DMS53 treated with DMSO at 0.1 percent for 48 hours (cell line): ENCODE data around the gene TBX4.
A peak's percentile ranks its signal among the peaks of the same experiment; 100 is the strongest.

Source experiments
- DNase-seq: peaks from one replicate; lab custom pipeline; 2025; ENCODE audit not compliant: unreplicated experiment; lab: John Stamatoyannopoulos, UW

TBX4 gene

DNA sequence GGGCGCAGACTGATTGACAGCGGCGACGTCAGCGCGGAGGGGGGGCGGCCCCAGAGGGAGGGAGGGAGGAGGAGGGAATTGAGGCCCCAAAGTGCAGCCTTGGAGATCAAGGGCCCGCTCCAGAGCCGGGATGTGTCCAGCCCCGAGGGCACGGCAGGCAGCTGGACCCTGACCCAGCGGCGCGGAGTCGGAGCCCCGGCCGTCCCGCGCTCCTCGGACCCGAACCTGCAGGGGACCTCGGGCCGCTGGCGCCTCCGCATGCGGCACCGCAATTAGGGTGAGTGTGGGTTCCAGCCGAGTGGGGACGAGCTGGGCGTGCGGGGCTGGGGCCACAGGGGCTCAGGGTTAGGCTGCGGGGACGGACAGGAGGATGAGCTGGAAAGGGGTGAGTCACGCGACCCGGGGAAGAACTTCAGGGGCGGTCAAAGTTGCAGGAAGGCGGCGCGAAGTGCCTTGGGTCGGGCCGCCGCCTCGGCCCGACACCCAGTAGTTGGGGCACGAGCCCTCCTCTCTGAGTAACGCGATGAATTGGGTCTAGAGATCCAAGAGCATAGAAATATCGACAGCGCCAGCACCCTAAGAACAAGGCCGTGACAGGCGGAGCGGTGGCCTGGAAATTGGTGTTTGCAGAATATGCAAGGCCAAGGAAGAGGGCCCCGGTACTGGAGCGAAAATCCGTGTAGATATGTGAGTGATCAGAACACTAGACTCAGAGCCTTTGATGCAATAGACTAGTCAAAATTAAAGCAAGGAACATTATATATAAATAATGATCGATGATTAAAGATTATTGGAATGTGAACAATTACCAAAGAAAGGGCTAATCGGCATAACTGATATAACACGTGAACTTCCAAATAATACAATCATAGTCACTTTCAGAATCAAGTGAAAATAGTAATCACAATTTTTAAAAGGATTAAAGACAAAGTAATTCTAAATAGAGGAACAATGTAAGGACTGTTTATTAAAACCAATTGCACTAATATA is at the start of gene TBX4:
TSS of gene TBX4 (plus strand) at position 122 of the 990 bp plus-strand sequence. CDS start 4,069 bp downstream, outside the sequence.
- DNase-seq, result no peak

DNA sequence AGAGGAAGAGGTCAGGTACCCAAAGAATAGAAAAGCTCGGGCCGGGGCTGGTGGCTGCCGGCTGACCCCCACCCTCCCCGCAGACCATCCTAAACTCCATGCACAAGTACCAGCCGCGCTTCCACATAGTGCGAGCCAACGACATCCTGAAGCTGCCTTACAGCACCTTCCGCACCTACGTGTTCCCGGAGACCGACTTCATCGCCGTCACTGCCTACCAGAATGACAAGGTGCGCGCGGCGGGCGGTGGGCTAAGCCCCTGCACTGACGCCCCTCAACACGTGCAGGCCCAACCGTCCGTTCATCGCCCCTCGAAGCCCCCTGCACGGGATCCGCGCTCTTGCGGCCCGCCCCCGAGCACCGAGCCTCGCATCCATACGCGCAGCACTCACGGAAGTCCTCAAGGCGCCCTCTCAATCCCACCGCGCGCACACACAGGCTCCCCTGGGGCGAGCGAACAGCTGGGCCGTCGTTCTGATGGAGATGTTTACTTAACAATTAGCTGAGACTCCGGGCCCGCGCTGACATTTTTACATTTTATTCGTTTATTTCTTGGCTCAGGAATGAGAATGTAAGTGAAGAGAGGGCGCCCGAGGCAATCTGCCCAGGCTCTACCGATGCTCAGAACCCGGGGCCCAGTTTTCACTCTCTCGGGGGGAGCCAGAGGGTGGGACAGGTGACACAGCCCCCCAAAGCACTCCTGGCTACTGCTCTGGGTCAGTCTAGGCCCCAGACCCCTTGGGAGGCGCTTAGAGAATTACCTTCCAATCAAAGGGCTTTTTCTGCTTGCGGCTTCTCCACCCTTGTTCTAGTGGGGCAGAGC is 49.0 kb upstream of the TBX4 start:
- peak; percentile 31 for DNase-seq

DNA sequence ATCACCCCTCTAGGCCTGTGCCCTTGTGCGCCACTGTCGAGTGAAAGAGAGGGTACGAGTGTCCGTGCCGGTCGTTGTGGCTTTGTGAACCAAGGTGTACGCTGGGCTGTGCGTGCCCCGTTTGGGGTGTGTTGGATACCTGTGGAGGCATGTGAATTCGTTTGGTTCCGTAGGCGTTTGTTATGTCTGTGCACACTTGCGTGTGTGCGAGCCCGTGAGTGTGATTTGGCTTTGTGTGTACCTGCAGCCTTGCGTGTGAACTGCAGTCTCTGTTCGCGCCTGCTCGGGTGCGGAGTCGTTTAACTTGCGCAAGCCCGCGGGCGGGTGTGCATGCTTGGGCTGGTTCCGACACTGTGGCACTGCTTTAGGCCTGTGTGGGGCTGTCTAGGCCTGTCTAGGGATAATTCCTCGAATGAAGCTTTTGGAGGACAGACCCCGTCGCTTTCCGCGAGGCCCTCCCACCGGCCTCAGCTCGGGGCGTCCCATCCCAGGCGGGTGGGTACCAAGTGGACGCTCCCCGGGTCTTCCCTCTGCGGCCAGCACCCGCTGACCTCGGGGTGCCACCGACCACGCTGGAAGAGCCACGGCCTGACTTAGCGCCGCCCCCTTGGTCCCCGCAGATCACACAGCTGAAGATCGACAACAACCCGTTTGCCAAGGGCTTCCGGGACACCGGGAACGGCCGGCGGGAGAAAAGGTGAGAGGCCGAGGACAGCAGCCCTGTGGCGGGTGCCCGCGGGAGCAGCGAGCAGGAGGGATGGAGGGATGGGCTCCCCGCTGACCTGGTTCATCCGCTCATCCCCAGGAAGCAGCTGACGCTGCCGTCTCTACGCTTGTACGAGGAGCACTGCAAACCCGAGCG is 48.2 kb upstream of the TBX4 start:
- no peak for DNase-seq

DNA sequence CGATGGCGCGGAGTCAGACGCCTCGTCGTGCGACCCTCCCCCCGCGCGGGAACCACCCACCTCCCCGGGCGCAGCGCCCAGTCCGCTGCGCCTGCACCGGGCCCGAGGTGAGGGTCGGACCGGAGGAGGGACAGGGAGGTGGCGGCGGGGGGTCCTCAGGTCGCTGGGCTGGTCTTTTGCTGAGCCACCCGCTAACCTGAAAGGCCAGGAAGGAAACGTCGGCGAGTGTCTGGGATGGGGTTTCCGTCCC is 47.6 kb upstream of the TBX4 start:
- DNase-seq, result no peak

DNA sequence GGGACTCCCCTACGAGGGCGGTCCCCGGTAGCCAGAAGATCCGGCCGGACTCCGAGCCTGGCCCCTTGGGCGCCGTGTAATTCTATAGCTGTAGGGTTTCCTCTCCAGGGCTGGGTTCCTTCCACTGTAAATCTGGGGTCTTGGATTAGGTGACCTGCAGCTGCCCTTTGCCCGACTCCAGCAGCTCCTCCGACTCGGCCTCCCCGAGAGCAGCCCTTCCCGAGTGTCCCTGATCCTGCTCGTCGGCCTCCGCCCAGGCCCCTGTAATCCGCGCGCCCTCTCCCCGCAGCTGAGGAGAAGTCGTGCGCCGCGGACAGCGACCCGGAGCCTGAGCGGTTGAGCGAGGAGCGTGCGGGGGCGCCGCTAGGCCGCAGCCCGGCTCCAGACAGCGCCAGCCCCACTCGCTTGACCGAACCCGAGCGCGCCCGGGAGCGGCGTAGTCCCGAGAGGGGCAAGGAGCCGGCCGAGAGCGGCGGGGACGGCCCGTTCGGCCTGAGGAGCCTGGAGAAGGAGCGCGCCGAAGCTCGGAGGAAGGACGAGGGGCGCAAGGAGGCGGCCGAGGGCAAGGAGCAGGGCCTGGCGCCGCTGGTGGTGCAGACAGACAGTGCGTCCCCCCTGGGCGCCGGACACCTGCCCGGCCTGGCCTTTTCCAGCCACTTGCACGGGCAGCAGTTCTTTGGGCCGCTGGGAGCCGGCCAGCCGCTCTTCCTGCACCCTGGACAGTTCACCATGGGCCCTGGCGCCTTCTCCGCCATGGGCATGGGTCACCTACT is 47.1 kb upstream of the TBX4 start:
- no peak for DNase-seq

DNA sequence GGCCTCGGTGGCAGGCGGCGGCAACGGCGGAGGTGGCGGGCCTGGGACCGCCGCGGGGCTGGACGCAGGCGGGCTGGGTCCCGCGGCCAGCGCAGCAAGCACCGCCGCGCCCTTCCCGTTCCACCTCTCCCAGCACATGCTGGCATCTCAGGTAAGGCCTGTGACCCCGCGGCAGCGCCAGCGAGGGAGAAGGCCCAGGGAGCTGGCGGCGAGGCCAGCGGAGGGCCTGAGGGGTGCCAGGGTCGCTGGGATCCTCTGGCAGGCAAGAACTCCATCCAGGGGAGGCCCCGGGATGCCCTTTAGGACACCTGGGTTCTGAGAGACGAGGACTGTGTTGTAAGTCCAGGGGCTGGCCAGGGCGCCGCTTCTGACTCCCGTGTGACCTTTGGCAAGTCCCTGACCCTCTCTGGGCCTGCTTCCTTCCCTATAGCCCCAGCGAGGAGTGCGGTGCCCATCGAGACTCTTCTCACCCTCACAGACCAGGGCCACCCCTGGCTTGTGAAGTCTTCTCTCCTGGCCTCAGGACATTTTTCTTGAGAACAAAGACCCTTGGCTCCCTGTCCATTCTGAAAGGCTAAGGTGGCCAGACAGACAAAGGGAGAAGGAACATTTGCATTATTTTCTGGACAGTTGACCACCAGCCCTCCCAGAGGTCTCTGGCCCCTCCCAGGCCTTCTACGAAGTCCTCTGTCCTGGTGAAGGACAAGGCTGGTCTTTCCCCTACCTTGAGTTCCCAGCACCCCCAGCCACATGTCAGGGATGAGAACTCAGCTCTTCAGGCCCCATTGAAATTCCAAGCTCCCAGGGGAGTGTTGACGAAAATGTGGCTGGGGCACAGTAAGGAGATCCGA is 46.3 kb upstream of the TBX4 start:
- DNase-seq, result no peak

DNA sequence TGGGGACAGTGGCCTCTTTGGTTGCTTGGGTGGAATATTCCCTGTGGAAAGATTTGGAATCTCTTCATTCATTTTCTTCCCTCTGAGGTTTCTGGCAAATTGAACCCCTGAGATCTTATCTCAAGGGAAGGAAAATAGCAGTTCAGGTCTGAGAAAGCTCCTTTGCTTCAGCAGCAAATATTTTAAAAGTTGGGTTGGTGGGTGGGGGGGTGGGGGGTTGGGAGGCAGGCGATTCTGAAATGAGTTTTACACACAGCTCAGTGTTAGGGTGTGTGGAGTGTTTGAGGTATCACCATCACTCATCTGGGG is 45.7 kb upstream of the TBX4 start:
- no peak for DNase-seq

DNA sequence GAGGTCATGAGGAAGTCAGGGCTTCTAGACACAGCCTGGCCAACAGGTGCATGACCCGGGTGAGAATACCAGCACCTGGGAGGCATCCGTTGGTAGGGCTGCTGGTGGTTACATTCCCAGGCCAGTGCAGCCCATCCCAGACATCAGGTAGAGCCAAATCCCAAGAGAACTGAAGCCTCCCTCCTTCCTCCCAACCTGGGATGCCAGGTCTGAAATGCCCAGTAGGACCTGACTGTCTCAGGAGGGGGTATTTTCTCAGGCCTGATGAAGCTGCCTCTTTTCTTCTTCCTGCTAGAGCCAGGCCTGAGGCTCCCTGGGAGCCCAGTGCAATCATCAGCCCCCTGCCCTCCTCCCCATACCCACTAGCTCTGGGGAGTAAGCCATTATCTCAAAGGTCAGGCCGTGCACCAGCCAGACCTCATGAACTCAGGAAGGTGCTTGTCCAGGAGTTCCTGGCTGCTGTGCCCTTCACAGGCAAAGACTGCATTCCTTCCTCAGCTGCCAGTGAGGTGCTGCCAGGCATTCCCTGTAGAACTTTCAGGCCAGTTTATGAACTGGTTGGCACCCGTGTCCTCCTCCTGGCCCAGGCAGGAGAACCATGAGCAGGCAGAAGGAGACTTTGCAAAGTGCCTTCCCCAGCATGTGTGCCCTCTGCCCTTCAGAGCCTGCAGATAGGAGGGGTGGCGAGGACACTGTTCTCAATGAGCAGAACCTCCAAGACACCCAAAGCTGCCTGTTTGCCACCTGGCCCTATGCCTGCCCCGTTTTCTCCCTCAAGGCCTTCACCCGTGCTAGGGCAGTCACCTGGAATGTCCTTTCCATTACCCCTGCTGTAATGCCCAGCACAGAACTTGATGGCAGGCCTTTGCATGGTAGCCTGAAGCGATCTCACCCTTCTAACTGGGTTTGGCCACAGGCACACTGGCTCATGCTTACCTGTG is 45.0 kb upstream of the TBX4 start:
- DNase-seq, result no peak

DNA sequence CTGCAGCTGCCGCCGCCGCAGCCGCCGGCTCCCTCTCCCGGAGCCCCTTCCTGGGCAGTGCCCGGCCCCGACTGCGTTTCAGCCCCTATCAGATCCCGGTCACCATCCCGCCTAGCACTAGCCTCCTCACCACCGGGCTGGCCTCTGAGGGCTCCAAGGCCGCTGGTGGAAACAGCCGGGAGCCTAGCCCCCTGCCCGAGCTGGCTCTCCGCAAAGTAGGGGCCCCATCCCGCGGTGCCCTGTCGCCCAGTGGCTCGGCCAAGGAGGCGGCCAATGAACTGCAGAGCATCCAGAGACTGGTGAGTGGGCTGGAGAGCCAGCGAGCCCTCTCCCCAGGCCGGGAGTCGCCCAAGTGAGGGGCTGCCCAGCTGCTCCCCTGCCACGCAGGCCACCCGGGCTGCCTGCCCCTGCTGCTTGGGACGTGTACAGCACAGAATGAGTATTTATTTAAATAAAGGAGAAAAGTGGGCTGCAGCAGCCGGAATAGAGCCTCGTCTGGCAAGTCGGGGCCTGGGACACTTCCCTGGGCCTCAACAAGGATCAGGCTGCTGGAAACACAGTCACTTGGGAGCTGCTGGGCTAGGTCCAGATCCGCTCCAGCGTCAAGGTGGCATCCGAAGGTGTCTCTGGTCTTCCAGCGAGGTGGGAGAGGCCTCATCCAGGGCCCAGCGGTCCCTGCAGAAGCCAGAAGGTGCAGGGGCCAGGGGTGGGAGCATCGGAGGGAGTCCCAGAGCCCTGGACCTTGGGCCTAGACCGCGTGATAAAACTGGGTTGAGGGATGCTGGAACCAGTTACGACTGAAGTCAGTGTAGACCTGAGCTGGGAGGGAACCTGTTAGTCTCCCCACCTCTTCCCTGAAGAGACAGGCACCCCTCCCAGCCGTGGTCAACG is 43.8 kb upstream of the TBX4 start:
- DNase-seq, result no peak

DNA sequence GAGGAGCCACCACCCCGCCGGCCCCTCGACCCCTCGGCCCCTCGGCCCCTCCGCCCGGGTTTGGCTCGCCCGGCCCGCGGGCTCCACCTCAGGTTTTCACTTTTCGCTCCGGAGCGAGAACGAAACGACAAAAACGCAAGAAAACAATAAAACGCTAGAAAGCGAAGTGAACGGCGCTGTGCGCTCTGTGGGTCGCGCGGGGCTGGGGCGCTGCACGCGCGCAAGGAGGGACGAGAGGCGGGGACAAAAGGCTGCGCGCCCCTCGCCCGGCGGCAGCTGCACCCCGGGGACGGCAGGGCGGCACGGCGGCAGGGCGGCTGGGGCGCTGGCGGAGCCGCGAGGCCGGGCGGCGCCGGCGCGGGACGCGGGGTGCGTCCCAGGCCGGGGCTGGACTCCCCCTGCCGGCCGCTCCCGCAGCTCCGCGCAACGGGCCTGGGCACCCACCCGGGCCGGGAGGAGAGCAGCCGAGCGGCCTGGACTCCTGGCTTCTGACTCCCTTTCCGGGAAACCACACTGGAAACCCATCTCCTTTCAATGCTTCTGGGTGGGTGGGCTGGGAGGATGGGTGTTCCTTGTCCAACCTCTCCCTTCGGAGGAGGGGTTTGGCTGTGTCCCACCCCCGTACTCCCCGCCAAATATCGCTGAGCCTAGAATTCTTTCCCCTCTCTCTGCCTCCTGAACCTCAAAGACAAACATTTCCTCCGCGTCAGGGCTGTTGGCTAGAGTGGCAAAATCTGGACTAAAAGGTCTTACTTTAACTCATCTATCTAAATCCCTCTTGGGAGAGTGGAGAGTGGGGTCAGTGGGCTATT is 42.7 kb upstream of the TBX4 start:
- DNase-seq, result peak; percentile 30

DNA sequence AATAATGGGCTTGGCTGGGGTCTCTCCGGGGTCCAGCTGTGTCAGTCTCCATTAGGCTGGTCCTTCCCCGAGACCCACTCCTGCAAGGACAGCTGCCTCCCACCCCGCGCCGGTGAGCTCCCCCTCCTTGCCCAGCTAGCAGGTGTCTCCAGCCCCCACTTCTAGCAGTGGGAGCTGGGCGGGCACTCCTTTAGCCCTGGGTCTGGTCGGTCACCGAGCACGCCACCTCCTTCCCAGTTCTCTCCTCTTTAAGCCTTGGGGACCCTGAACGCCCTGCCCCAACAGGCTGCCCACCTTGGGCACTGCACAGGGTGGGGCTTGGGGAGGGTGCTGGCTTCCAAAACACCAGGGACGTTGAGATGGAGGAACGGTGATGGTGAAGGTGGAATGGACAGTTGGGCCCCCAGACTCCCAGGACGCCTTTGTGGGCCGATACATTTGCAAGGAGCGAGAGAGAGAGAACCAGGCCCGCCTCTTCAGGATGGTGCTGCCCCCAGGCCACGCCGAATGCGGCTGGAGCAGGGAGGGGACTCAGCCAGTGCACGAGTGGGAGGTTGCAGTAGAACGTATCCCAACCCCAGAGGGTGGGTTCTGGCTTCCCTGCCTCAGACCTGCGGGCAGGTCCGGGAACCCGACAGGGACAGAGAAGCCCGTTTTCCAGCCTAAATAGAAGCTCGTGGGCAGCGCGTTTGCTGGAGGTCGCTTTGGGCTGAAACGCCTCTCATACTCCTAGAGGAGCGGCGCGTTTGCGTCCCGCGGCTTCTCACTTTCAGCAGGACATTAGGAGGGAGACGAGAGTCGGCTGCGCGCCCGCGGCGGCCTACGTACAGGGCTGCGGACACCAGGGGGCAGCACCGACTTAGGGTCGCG is 41.8 kb upstream of the TBX4 start:
- DNase-seq, result no peak

DNA sequence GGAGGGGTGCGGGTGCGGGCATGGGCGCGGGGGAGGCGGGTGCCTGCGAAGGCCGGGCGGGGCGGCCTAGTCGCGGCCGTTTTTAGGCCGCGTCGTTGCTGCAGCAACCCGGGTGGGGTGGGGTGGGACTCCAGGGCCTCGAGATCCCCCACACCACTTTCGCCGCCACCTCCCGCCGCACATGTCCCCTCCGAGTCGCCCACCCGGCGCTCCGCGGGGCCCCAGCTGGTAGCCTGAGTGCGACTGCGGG is 41.3 kb upstream of the TBX4 start:
- no peak for DNase-seq

DNA sequence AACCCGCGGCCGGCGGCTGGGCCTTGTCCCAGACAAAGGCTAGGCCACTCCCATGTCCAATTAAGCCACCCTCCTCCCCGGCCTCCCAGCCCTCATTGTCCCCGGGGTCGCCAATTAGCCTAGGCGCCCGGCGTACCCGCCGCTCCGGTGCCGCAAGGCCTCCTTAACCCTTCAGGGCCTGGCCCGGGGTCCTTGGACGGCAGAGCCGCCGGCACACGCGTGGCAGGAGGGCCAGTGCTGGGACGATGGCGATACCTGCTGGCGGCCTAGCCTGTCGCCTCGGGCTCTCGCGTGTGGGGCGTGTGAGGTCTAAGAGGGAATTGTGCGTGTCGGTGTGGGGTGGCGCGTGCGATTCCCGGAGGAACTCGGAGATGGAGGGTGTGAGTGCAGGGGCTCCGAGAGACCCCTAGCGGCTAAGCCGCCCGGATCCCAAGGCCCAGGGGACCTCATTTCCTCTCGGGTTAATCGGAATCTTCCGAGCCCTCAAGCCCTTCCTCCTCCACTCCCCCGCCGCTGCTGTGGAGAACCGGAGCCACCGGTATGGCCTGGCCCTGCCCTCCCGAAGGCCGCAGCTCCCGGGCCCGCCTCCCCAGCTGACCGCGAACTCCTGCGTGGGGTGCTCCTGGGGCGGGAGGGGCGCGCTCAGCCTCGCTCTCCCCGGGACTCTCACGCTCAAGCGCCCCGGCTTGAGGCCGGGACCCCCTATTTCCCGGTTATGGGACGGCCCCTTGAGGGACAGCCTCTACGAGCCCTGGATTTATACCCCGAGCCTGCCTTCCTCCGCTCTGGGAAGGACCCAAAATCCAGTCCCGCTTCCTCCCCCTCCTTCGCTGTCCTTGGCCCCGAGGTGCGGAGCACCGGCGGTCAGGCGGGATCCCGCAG is 40.7 kb upstream of the TBX4 start:
- peak; percentile 25 for DNase-seq

DNA sequence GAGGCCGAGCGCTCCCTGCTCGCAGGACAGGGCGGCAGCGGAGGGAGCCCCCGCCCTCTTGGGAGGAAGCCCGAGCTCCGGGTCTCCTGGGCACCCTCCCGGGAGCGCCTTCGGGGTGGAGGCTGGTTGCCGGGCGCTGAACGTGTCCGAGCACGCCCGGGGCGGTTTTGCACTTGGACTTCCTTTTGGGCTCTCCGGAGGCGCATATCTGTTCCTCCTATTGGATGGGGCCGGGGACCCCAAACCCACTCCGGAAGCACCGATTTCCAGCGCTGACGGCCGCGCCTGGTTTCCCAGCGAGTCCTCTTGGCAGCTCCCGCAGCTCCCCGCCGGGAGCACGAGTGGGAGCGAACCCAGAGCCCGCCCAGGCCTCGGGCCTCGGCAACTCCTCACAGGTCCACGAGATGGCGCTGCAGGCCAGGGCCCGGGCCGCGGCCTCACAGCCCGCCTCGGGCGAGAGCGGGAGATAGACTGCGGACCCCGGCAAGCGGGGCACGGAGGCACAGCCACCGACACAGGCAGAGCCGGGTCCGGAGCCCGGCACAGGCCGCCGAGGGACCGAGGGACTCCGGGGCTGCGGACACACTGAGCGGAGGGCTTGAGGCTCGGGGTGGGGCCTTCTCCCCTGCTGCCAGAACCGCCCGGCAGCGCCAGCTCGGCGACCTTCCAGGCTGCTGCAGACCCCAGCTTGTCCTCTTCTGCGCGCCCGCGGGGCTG is 39.9 kb upstream of the TBX4 start:
- peak; percentile 38 for DNase-seq
